Calu3 (cell line): Measurements from ENCODE around the gene BBIP1. TPM values are rescaled to one million over a fixed set of nuclear protein-coding genes. Genes with fewer than 3 reads are reported as not detected.

Experiments used
- BruUV-seq: library from RNA; stranded (reverse); fragments of 400-500 nt; replicated peaks from 2 replicates; lab custom pipeline; 2021; lab: Mats Ljungman, UMichigan
- CTCF ChIA-PET: fragments of 300-600 bp; sonication (Branson Sonifier 250); formaldehyde crosslinking; loops from one replicate; lab custom pipeline; 2022; ENCODE audit warnings: antibody characterized with exemption; lab: Charles Lee
- DNase-seq: peaks from one replicate; pipeline ENCODE4 v3.0.0; 2022
- H3K27ac Mint-ChIP-seq: one replicate; pipeline ENCODE4 v1.8.0; 2022; ENCODE audit warnings: mixed read lengths; ENCODE audit not compliant: unreplicated experiment
- H3K27me3 Mint-ChIP-seq: one replicate; pipeline ENCODE4 v1.8.0; 2022; ENCODE audit warnings: mixed read lengths; ENCODE audit not compliant: unreplicated experiment
- H3K36me3 Mint-ChIP-seq: one replicate; pipeline ENCODE4 v1.8.0; 2022; ENCODE audit warnings: mild to moderate bottlenecking, moderate library complexity, mixed read lengths; ENCODE audit not compliant: insufficient read depth, unreplicated experiment
- H3K4me1 Mint-ChIP-seq: one replicate; pipeline ENCODE4 v1.8.0; 2022; ENCODE audit warnings: mild to moderate bottlenecking, low read depth, mixed read lengths; ENCODE audit not compliant: unreplicated experiment
- H3K4me3 Mint-ChIP-seq: one replicate; pipeline ENCODE4 v1.8.0; 2022; ENCODE audit warnings: mild to moderate bottlenecking, low read depth, moderate library complexity, mixed read lengths; ENCODE audit not compliant: unreplicated experiment
- H3K9me3 Mint-ChIP-seq: one replicate; pipeline ENCODE4 v1.8.0; 2022; ENCODE audit warnings: low read depth, mixed read lengths; ENCODE audit not compliant: unreplicated experiment
- intact Hi-C: fragments of 100-400 bp; cut with micrococcal nuclease; formaldehyde crosslinking; loops from one replicate; pipeline ENCODE4 v1.10.0; 2022; ENCODE audit not compliant: unreplicated experiment
- total RNA-seq: library from RNA; stranded (reverse); gene quantifications from 2 replicates; pipeline ENCODE4 v1.2.3, GENCODE V29; 2022
- TF ChIP-seq, protein P1 (sequence below): fragments of 200-600 bp; IDR thresholded peaks from one replicate; pipeline ENCODE4 v1.8.0; 2022; ENCODE audit warnings: antibody characterized with exemption; ENCODE audit not compliant: unreplicated experiment

BBIP1 gene
- total RNA-seq, 1 experiment from 2014 or later: 15.8 TPM

DNA sequence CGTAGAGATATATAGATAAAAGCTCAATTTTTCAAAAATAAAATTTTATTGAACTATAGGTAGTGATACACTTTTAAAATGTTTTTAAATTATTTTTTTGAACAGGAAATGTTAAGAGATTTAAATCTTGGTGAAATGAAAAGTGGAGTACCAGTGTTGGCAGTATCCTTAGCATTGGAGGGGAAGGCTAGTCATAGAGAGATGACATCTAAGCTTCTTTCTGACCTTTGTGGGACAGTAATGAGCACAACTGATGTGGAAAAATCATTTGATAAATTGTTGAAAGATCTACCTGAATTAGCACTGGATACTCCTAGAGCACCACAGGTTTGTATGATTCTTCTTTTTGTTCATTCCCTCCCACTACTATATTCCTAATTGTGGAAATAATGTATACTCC, 31.4 kb downstream of the BBIP1 start:
- CTCF ChIA-PET: no interaction called here

DNA sequence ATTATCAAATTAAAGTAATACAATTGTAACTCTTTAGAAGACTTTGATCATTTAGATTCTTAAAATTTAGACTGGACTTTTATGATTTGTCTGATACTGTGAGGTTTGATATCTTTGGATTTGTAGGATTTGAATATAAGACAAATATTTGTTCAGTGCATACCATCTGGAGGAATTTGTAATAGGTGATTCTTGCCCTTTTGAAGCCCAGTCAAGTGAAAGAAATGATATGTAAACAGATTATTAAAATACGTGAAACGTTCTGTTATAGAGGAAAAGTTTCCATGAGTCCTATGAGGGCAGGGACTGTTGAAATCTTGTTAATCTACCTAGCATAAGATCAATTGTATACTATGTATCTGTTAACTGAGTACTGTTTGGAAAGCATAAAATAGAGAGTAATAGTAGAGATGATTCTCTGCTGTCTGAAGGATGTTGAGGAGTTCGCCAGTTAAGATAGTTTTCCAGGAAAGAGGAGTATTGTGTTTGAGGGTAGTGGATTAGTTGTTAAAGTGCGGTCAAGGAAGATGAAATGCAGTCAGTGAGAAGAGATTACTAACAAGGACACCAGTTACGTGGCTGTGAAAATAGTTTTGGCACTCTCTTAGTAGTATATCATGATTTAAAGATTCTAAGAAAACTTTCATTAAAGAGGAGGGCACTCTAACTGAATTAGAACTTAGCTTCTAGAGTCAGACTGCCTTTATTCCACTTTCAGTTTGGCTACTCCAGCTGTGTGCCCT, 32.9 kb downstream of the BBIP1 start:
- Mint-ChIP-seq H3K4me3 (no peak overlapping the region), H3K27me3 (no peaks in the 10 kb centered on the region), H3K27ac (no peak overlapping the region), H3K4me1 (peaks cover 9% of the 10 kb centered on the region), H3K9me3 (no peaks in the 10 kb centered on the region), H3K36me3 (no peaks in the 10 kb centered on the region)
- no TSS peak for BruUV-seq
- CTCF ChIA-PET: interaction anchor here (0.5 to 0.7 kb wide), 2 partner anchors 33 to 84 kb away, joined by 3 to 8 read pairs; partner anchors contain the start of genes BBIP1 and SHOC2
- intact Hi-C loops: no loop called here
- TF ChIP-seq, protein P1, sequence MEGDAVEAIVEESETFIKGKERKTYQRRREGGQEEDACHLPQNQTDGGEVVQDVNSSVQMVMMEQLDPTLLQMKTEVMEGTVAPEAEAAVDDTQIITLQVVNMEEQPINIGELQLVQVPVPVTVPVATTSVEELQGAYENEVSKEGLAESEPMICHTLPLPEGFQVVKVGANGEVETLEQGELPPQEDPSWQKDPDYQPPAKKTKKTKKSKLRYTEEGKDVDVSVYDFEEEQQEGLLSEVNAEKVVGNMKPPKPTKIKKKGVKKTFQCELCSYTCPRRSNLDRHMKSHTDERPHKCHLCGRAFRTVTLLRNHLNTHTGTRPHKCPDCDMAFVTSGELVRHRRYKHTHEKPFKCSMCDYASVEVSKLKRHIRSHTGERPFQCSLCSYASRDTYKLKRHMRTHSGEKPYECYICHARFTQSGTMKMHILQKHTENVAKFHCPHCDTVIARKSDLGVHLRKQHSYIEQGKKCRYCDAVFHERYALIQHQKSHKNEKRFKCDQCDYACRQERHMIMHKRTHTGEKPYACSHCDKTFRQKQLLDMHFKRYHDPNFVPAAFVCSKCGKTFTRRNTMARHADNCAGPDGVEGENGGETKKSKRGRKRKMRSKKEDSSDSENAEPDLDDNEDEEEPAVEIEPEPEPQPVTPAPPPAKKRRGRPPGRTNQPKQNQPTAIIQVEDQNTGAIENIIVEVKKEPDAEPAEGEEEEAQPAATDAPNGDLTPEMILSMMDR: no peak
- no peak for DNase-seq

More for the DNA sequence above, 31.4 kb downstream of the BBIP1 start:
- H3K4me3 Mint-ChIP-seq: no peak overlapping the region
- peaks cover 9% of the 10 kb centered on the region for H3K4me1 Mint-ChIP-seq
- TF ChIP-seq, protein P1: no peak
- no peaks in the 10 kb centered on the region for H3K36me3 Mint-ChIP-seq
- H3K9me3 Mint-ChIP-seq: no peaks in the 10 kb centered on the region
- no peaks in the 10 kb centered on the region for H3K27me3 Mint-ChIP-seq
- no peak for DNase-seq
- no TSS peak for BruUV-seq
- intact Hi-C loops: no loop called here
- H3K27ac Mint-ChIP-seq: no peak overlapping the region

DNA sequence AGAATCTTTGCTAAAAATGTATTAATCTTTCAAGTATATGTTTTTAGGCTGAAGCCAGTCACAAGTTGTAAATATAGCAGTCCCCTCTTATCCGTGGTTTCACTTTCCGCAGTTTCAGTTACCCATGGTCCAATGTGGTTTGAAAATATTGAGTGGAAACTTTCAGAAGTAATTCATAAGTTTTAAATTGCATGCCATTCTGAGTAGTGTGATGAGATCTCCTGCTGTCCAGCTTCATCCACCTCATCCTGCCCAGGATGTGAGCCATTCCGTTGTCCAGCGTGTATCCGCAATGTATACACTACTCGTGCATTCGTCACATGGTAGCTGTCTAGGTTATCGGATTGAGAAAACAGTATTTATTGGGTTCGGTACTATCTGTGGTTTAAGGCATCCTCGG, 35.1 kb downstream of the BBIP1 start:
- Mint-ChIP-seq H3K4me3 (no peak overlapping the region), H3K9me3 (no peaks in the 10 kb centered on the region), H3K27ac (no peak overlapping the region), H3K36me3 (no peaks in the 10 kb centered on the region), H3K27me3 (no peaks in the 10 kb centered on the region), H3K4me1 (peaks cover 9% of the 10 kb centered on the region)
- TF ChIP-seq, protein P1: no peak
- no TSS peak for BruUV-seq
- DNase-seq: no peak
- intact Hi-C loops: no loop called here
- CTCF ChIA-PET: interaction anchor here (0.6 kb wide), 1 partner anchor 38 kb away, joined by 3 read pairs; no protein-coding TSS in a partner anchor

DNA sequence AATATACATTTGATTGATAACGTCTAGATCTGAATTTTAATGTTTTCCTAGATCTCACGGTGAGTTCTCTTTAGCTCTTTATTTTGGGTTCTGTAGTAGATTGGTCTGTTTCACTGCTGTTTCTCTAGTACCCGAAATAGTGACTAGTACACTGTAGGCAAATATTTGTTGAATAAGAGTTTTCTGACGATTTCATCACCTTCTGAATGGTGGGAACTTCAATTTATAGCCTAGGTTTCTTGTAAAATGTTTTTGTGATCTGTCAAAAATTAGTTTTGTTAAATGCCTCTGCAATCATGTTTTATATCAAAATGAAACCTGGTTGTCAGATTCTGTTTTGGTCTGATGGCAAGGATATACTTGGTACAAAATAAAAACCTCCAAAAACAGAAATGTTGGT, 37.1 kb downstream of the BBIP1 start:
- no peaks in the 10 kb centered on the region for H3K36me3 Mint-ChIP-seq
- BruUV-seq: no TSS peak
- H3K9me3 Mint-ChIP-seq: no peaks in the 10 kb centered on the region
- H3K27ac Mint-ChIP-seq: no peak overlapping the region
- no peak overlapping the region for H3K4me3 Mint-ChIP-seq
- TF ChIP-seq, protein P1: no peak
- no peaks in the 10 kb centered on the region for H3K27me3 Mint-ChIP-seq
- CTCF ChIA-PET: no interaction called here
- intact Hi-C loops: no loop called here
- DNase-seq: no peak
- H3K4me1 Mint-ChIP-seq: peaks cover 9% of the 10 kb centered on the region
